Measurements from ENCODE around the gene BRD3OS. TPM values are rescaled to one million over a fixed set of nuclear protein-coding genes. Genes with fewer than 3 reads are reported as not detected.
A peak's percentile ranks its signal among the peaks of the same experiment; 100 is the strongest.

Gene BRD3OS
- total and polyA plus RNA-seq, 2 of the 4 experiments (the other 2 are of a cell fraction), result 15.8 to 20.7 TPM

DNA sequence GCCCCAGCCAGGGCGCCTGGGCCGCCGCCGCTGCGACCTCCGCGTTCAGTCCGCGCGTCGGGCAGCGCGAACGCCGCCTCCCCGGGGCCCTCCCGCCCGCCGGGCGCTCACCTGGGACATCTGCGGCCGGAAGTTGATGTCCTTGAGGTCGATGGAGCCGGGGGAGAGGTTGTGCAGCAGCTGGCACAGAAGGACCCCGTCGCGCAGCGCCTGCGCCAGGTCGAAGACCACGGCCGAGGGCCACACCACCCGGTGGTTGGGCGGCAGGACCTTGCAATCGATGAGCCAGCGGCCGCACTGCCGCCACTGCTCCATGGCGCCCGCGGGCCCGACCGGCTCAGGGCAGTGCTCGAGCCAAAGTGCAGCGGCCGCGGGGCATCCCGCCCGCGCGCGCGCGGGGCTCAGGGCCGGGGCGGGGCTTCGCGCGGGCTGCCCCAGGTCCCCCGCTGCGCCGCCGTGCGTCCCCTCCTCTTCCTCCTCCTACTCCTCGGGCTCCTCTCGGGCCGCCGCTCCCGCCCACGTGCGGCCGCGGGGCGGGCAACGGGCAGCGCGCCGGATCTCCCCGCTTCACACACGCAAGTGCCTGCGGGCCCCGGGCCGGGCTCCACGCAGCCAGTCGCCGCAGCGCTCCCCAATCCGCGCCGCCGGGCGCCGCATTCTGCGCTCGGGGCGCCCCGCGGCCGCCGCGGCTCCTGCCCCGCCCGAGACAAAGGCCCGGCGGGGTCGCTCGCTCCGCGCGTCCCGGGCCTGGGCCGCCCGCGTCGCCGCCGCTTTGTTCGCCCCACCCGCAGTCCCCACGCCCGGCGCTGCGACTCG, 33.1 kb upstream of the BRD3OS start, which contains the start of gene VAV2:
Gene VAV2, minus strand, starts transcription at position 361 of the 816 bp plus-strand sequence. Its CDS starts 46 bp downstream, at position 315.
- Histone ChIP-seq H2BK15ac (ENCODE audit: low read depth, low read length) (no peak within 1 kb of the TSS), H4K91ac (ENCODE audit: insufficient read depth, low read depth, low read length) (peak within 1 kb of the TSS; percentile 86), H2BK20ac (ENCODE audit: low read depth, low read length) (0 out of 2 replicates have a peak within 1 kb of the TSS, but pooled peaks have one; percentile 14), H3K36me3 (ENCODE audit: control insufficient read depth, insufficient read depth, low read length) (no peaks in the 10 kb centered on the region), H3K27ac (ENCODE audit: insufficient read depth, low read length) (peak within 1 kb of the TSS; percentile 93), H3K4me2 (ENCODE audit: low read depth, low read length) (peak within 1 kb of the TSS; percentile 90), H3K9me1 (ENCODE audit: insufficient read depth, low read length) (peaks cover 9% of the 10 kb centered on the region), H3K4me3 (ENCODE audit: insufficient read depth, low read depth, low read length) (peak within 1 kb of the TSS; percentile 73), H3K18ac (ENCODE audit: low read depth, low read length) (peak within 1 kb of the TSS; percentile 21), H3K23ac (ENCODE audit: low read depth, low read length) (peak within 1 kb of the TSS; percentile 92), H4K5ac (ENCODE audit: low read depth, low read length) (peak within 1 kb of the TSS; percentile 73), H3K4ac (ENCODE audit: low read depth, low read length) (peak within 1 kb of the TSS; percentile 97), H2BK120ac (ENCODE audit: low read depth, low read length) (peak within 1 kb of the TSS; percentile 56), H2AFZ (replicated peaks; ENCODE audit: low read length, poor library complexity) (peak within 1 kb of the TSS; percentile 96), H2BK5ac (ENCODE audit: low read depth, low read length, poor library complexity, severe bottlenecking) (peak within 1 kb of the TSS; percentile 81), H3K9ac (ENCODE audit: low read depth, low read length) (peak within 1 kb of the TSS; percentile 79), H2AK9ac (replicated peaks; ENCODE audit: low read depth, low read length, poor library complexity) (peak within 1 kb of the TSS; percentile 100), H3K9me3 (ENCODE audit: control insufficient read depth, insufficient read depth, low read length) (no peaks in the 10 kb centered on the region), H2AK5ac (ENCODE audit: low read depth, low read length) (peak within 1 kb of the TSS; percentile 96), H4K8ac (ENCODE audit: low read depth in 2 of 2, low read length in 2 of 2) (peak within 1 kb of the TSS; percentile 72 to 90; a peak in 3 of 4 replicates), H4K20me1 (ENCODE audit: insufficient read depth, low read length) (peaks cover 44% of the 10 kb centered on the region), H3K79me1 (ENCODE audit: low read depth in 1 of 2, low read length in 2 of 2) (peaks cover 9 to 49% of the 10 kb centered on the region in 2 experiments), H3K4me1 (ENCODE audit: control insufficient read depth, insufficient read depth, low read length) (peaks cover 11% of the 10 kb centered on the region; the same call in 1 of the 2 replicates), H3K56ac (ENCODE audit: extremely low read depth, insufficient read depth, low read length) (peak within 1 kb of the TSS; percentile 85), H3K14ac (replicated peaks; ENCODE audit: low read depth, low read length) (peak within 1 kb of the TSS; percentile 82), H3K27me3 (ENCODE audit: control insufficient read depth, insufficient read depth, low read length) (0 out of 2 replicates have a peak, but pooled peaks cover 1% of the 10 kb centered on the region)
- BruUV-seq (replicated peaks), result no TSS peak
- intact Hi-C loops (cut with micrococcal nuclease), result loop anchor here (5.0 kb wide), 1 partner anchor 585 kb away; no protein-coding TSS in a partner anchor
- TF ChIP-seq, protein P1, sequence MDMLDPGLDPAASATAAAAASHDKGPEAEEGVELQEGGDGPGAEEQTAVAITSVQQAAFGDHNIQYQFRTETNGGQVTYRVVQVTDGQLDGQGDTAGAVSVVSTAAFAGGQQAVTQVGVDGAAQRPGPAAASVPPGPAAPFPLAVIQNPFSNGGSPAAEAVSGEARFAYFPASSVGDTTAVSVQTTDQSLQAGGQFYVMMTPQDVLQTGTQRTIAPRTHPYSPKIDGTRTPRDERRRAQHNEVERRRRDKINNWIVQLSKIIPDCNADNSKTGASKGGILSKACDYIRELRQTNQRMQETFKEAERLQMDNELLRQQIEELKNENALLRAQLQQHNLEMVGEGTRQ (IDR thresholded peaks at IDR 0.05; ENCODE audit: low read depth, low read length), result peak; percentile 30; the same call in 1 of the 2 replicates
- TF ChIP-seq, protein P2, sequence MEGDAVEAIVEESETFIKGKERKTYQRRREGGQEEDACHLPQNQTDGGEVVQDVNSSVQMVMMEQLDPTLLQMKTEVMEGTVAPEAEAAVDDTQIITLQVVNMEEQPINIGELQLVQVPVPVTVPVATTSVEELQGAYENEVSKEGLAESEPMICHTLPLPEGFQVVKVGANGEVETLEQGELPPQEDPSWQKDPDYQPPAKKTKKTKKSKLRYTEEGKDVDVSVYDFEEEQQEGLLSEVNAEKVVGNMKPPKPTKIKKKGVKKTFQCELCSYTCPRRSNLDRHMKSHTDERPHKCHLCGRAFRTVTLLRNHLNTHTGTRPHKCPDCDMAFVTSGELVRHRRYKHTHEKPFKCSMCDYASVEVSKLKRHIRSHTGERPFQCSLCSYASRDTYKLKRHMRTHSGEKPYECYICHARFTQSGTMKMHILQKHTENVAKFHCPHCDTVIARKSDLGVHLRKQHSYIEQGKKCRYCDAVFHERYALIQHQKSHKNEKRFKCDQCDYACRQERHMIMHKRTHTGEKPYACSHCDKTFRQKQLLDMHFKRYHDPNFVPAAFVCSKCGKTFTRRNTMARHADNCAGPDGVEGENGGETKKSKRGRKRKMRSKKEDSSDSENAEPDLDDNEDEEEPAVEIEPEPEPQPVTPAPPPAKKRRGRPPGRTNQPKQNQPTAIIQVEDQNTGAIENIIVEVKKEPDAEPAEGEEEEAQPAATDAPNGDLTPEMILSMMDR (conservative IDR thresholded peaks at IDR 0.05; ENCODE audit: low read depth, low read length), result no peak
- peak; percentile 75; the same call in 1 of the 2 replicates for TF ChIP-seq MXI1 (IDR thresholded peaks at IDR 0.05; ENCODE audit: borderline replicate concordance, low read depth, low read length)
- TF ChIP-seq, protein P3, sequence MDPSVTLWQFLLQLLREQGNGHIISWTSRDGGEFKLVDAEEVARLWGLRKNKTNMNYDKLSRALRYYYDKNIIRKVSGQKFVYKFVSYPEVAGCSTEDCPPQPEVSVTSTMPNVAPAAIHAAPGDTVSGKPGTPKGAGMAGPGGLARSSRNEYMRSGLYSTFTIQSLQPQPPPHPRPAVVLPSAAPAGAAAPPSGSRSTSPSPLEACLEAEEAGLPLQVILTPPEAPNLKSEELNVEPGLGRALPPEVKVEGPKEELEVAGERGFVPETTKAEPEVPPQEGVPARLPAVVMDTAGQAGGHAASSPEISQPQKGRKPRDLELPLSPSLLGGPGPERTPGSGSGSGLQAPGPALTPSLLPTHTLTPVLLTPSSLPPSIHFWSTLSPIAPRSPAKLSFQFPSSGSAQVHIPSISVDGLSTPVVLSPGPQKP (IDR thresholded peaks at IDR 0.05; ENCODE audit: borderline replicate concordance, low read depth, low read length), result no peak
- no peak for TF ChIP-seq RFX5 (IDR thresholded peaks at IDR 0.05; ENCODE audit: low read depth, low read length)
- no peak for TF ChIP-seq RCOR1 (IDR thresholded peaks at IDR 0.05; ENCODE audit: insufficient replicate concordance, low read length)
- POLR2A ChIA-PET (ENCODE audit: unreplicated experiment), result no interaction called here
- DNase-seq (peak; percentile 45), ATAC-seq (ENCODE audit: low read depth) (peak; percentile 63)
- in situ Hi-C loops (cut with MboI; ENCODE audit: low sequenced_read_pairs), result loop anchor here (5.0 to 10.0 kb wide), 2 partner anchors 205 to 457 kb away; partner anchors contain the start of gene ADAMTSL2
- CTCF ChIA-PET, result interaction anchor here (1.4 to 4.0 kb wide), 2 partner anchors 205 to 210 kb away, joined by 3 to 24 read pairs; no protein-coding TSS in a partner anchor
- dilution Hi-C loops (cut with HindIII; ENCODE audit: low sequenced_read_pairs, unreplicated experiment), result no loop called here
- 0% methylated on average over 53 of the region's 124 CpGs; no CpG with 5 or more reads in 1 of the 2 experiments for WGBS, 2 experiments (ENCODE audit: extremely low coverage in 2 of 2, insufficient read length in 1 of 2)
